NT2/D1 (cell line): ENCODE results near the gene NUDT4.

Source experiments
- SUZ12 ChIP-seq: IDR thresholded peaks from 2 replicates; pipeline ENCODE4 v1.6.1; 2011; ENCODE audit not compliant: insufficient read length, insufficient read depth; ENCODE audit errors: extremely low read depth
- YY1 ChIP-seq: IDR thresholded peaks from 2 replicates; pipeline ENCODE4 v1.6.1; 2011; ENCODE audit not compliant: insufficient read length, insufficient read depth
- ZNF274 ChIP-seq: IDR thresholded peaks from 2 replicates; pipeline ENCODE4 v1.6.1; 2011; ENCODE audit warnings: mild to moderate bottlenecking, low read depth, low read length

- TF ChIP-seq YY1 (no peak), SUZ12 (no peak), ZNF274 (no peak)
Measured at GRCh38 chr12:93373961-93374656, 3.6 kb upstream of the NUDT4 start.
